T follicular helper cell (primary cell): Measurements from ENCODE around the gene TMEM116.

Source experiments
- DNase-seq: peaks from one replicate; pipeline ENCODE4 v3.0.0-alpha.2; 2020; ENCODE audit warnings: low read depth

The TMEM116 gene

GRCh38 chr12:111894556-111894955 is 118.4 kb downstream of the TMEM116 start:
- DNase-seq = no peak

- no peak for DNase-seq
Measured at GRCh38 chr12:111893287-111893686, 119.7 kb downstream of the TMEM116 start.

GRCh38 chr12:111887926-111888745 is 124.8 kb downstream of the TMEM116 start:
- DNase-seq = no peak

- no peak for DNase-seq
Measured at GRCh38 chr12:111886662-111887545, 126.1 kb downstream of the TMEM116 start.

GRCh38 chr12:111881716-111882115 is 131.2 kb downstream of the TMEM116 start:
- no peak for DNase-seq
